ENCODE measurements around the gene DIAPH2. TPM values are rescaled to one million over a fixed set of nuclear protein-coding genes. Genes with fewer than 3 reads are reported as not detected.

DIAPH2 gene
- total RNA-seq (10 to 100 TPM; 19.4 to 30.9 (median 25.7) TPM), polyA plus RNA-seq (10 to 100 TPM in 1 of 2 donors, 1 to 10 TPM in 1; 8.1 to 10.5 TPM)
- long read RNA-seq, donor 1, partial matches to known transcripts: 7 of 10 reads
- long read RNA-seq, donor 1, other reads (novel, unspliced or antisense): 3 of 10 reads
- long read RNA-seq, donor 2: 0 reads
- long read RNA-seq, donor 3, transcript DIAPH2-204 (28 exons, 3,376 nt): major isoform, 8 of 28 reads
- long read RNA-seq, donor 3, transcript DIAPH2-202 (27 exons, 3,782 nt): major isoform, 8 of 28 reads
- long read RNA-seq, donor 3, partial matches to known transcripts: 6 of 28 reads
- long read RNA-seq, donor 3, other reads (novel, unspliced or antisense): 6 of 28 reads

DNA sequence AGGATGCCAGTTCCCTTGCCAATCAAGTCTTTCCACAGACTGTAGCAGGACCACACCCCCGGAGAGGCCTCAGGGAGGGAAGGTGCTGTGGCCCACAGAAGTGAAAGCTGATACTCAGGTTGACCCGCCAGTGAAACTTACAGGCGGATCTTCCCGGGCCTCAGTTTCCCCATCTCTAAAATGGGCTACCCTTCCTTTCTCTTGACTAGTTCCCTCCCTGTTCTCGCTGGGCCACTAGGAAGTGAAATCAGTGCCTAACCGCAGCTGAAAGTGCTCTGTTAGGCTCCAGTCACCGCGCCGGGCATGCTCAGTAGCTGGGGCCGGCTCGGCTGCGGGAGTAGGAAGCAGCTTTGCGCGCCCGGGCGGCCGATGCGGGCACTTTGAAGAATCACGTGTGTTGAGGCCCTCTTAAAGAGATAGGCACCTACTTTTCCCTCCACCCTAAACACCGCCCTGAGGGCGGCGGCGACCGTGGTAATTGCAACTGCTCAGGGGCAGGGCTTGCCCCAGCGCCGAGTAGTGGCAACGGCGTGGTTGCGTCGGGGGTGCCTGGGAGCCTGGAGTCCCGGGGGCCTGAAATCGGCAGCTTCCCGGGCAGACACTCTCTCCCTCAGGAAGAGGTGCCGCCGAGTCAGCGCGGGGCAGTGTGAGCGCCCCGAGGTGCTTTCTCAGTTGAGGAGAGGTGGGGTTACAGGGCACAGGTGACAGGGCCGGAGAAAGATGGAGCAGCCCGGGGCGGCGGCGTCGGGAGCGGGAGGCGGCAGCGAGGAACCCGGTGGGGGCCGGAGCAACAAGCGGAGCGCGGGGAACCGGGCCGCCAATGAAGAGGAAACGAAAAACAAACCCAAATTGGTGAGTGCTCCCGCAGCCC lies at the start of gene DIAPH2:
DIAPH2 (plus strand) TSS at position 504 of the 871 bp plus-strand sequence.
- H3K4me3 ChIP-seq: peak within 1 kb of the TSS; percentile 62
- no peaks in the 10 kb centered on the region for H3K36me3 ChIP-seq
- peak; percentile 64 to 81 (median 73) for DNase-seq
- peak in 1 of 3 donors; percentile 12 for TF ChIP-seq CTCF (IDR thresholded peaks at IDR 0.05)
- no peak for TF ChIP-seq EP300 (IDR thresholded peaks at IDR 0.05)
- TF ChIP-seq POLR2A (IDR thresholded peaks at IDR 0.05): peak; percentile 34
- 6 to 17% (median 14%) methylated on average over 57 of the region's 57 CpGs for WGBS, 3 donors
- H3K27ac ChIP-seq: peak within 1 kb of the TSS; percentile 64 to 78
- H3K4me1 ChIP-seq (ENCODE audit: insufficient read depth): no peaks in the 10 kb centered on the region
- H3K27me3 ChIP-seq: no peaks in the 10 kb centered on the region
- intact Hi-C loops (cut with DNase I): no loop called here
- H3K9me3 ChIP-seq: no peaks in the 10 kb centered on the region

GRCh38 chrX:96650023-96650422 lies 34.6 kb upstream of the DIAPH2 start:
- Histone ChIP-seq H3K9me3 (no peaks in the 10 kb centered on the region), H3K36me3 (no peaks in the 10 kb centered on the region), H3K27me3 (no peaks in the 10 kb centered on the region), H3K27ac (no peak overlapping the region), H3K4me1 (ENCODE audit: insufficient read depth) (no peaks in the 10 kb centered on the region), H3K4me3 (no peak overlapping the region)
- 67 to 78% (median 77%) methylated on average over 2 of the region's 2 CpGs for WGBS, 3 donors
- DNase-seq: no peak
- TF ChIP-seq CTCF (IDR thresholded peaks at IDR 0.05) (no peak), POLR2A (IDR thresholded peaks at IDR 0.05) (no peak), EP300 (IDR thresholded peaks at IDR 0.05) (no peak)
- intact Hi-C loops (cut with DNase I): no loop called here

DNA sequence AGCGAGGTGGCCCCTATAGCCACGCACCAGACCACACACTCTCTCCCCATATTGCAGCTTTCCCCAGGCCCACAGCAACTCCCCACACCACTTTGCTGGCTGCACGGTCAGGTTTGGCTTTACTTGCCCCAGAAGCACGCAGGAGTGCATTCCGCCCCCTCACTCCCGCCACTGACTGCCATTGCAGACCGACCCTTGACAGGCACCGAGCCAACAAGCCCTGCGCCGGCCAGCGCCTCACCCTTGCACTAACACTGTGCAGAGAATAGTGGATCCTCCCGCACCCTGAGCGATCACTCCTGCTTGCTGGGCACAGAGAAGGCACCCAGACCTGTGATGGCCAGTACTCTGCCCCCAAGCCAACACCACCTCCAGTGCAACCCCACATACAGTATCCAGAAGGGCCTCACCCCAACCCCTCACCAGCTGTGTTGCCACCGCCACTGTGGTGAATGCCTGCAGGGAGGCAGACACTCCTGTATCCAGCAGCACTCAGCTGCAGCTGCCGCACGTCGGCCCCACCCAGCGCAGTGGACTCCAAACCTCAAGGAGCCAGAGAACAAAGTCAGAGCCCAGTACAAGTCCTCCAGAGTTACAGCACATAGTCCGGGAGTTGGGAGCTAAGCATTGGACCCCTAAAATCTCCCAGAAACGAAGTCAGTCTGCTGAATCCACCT lies 28.6 kb upstream of the DIAPH2 start:
- no peak for DNase-seq
- intact Hi-C loops (cut with DNase I): no loop called here
- no peaks in the 10 kb centered on the region for H3K36me3 ChIP-seq
- no peaks in the 10 kb centered on the region for H3K9me3 ChIP-seq
- TF ChIP-seq EP300 (IDR thresholded peaks at IDR 0.05) (no peak), CTCF (IDR thresholded peaks at IDR 0.05) (no peak), POLR2A (IDR thresholded peaks at IDR 0.05) (no peak)
- H3K4me1 ChIP-seq (ENCODE audit: insufficient read depth): no peaks in the 10 kb centered on the region
- H3K4me3 ChIP-seq: no peak overlapping the region
- H3K27me3 ChIP-seq: no peaks in the 10 kb centered on the region
- 63 to 77% (median 74%) methylated on average over 20 of the region's 20 CpGs for WGBS, 3 donors
- no peak overlapping the region for H3K27ac ChIP-seq

GRCh38 chrX:96682516-96682915 lies 2.1 kb upstream of the DIAPH2 start:
- H3K4me3 ChIP-seq: no peak overlapping the region
- intact Hi-C loops (cut with DNase I): no loop called here
- no peaks in the 10 kb centered on the region for H3K27me3 ChIP-seq
- H3K36me3 ChIP-seq: no peaks in the 10 kb centered on the region
- H3K4me1 ChIP-seq (ENCODE audit: insufficient read depth): no peaks in the 10 kb centered on the region
- TF ChIP-seq CTCF (IDR thresholded peaks at IDR 0.05): no peak
- TF ChIP-seq POLR2A (IDR thresholded peaks at IDR 0.05): no peak
- no peak for TF ChIP-seq EP300 (IDR thresholded peaks at IDR 0.05)
- no peaks in the 10 kb centered on the region for H3K9me3 ChIP-seq
- H3K27ac ChIP-seq: no peak overlapping the region
- WGBS, 3 donors: 87 to 92% (median 89%) methylated on average over 4 of the region's 4 CpGs
- no peak for DNase-seq
